Suprapubic skin (tissue), 4 donors: ENCODE measurements around the gene TBC1D24.

Source experiments
- CTCF ChIP-seq, 2 donors: fragments of 200-600 bp in 1 of 2; fragments of 450-650 bp in 1 of 2; sonication (generic) in 1 of 2; IDR thresholded peaks; one replicate each; pipeline ENCODE4 v1.5.1; 2016 to 2019; ENCODE audit warnings: antibody characterized with exemption in 2 of 2, mild to moderate bottlenecking in 1 of 2, moderate library complexity in 1 of 2
- EP300 ChIP-seq: sonication (generic); formaldehyde crosslinking; IDR thresholded peaks from one replicate; pipeline ENCODE4 v1.6.1; 2017; ENCODE audit warnings: antibody characterized with exemption
- POLR2A ChIP-seq, 2 donors: fragments of 450-650 bp; IDR thresholded peaks; one replicate each; pipeline ENCODE4 v1.6.1; 2017; ENCODE audit warnings: antibody characterized with exemption in 2 of 2, mild to moderate bottlenecking in 2 of 2, moderate library complexity in 2 of 2
- POLR2AphosphoS5 ChIP-seq, 3 donors: sonication (generic); formaldehyde crosslinking; IDR thresholded peaks; one replicate each; pipeline ENCODE4 v1.6.1; 2017; ENCODE audit warnings: antibody characterized with exemption in 3 of 3

- TF ChIP-seq CTCF (IDR thresholded peaks at IDR 0.05) (no peak), POLR2A (IDR thresholded peaks at IDR 0.05) (no peak), POLR2AphosphoS5 (IDR thresholded peaks at IDR 0.05) (no peak), EP300 (no peak)
Observed at GRCh38 chr16:2426941-2427361, 48.0 kb upstream of the TBC1D24 start.
